H1 (cell line): ENCODE data around the gene C6orf163. TPM values are rescaled to one million over a fixed set of nuclear protein-coding genes. Genes with fewer than 3 reads are reported as not detected.
A peak's percentile ranks its signal among the peaks of the same experiment; 100 is the strongest.

Experiments used
- CTCF ChIA-PET: fragments of 300-600 bp; sonication (Branson Sonifier 250); formaldehyde crosslinking; loops from one replicate; lab custom pipeline; 2021; ENCODE audit not compliant: partially characterized antibody; lab: Charles Lee
- POLR2A ChIA-PET: fragments of 300-600 bp; sonication (Branson Sonifier 250); formaldehyde crosslinking; loops from one replicate; lab custom pipeline; 2021; ENCODE audit warnings: inconsistent platforms; ENCODE audit not compliant: partially characterized antibody; lab: Charles Lee
- DNase-seq, 2 experiments: peaks; one replicate each; pipeline versions ENCODE4 v3.0.0 to v3.0.0-alpha.2; 2010 to 2022; ENCODE audit warnings: low spot score in 2 of 2, low read depth in 1 of 2, mixed read lengths in 1 of 2
- FAIRE-seq: peaks from 2 replicates; lab custom pipeline; 2011; peaks lifted over from hg19 to GRCh38; lab: Jason Lieb, UNC
- H2AFZ ChIP-seq: 2 replicates; pipeline ENCODE4 v1.8.1; 2012; ENCODE audit warnings: low read length, inconsistent platforms
- H2AK5ac ChIP-seq: 2 replicates; pipeline ENCODE4 v1.6.1; 2013; ENCODE audit warnings: low read depth, low read length
- H2BK120ac ChIP-seq: replicated peaks from 2 replicates; pipeline ENCODE3; 2013; ENCODE audit warnings: low read depth, low read length, inconsistent platforms
- H2BK12ac ChIP-seq: 2 replicates; pipeline ENCODE4 v1.6.1; 2013; ENCODE audit warnings: low read depth, low read length
- H2BK15ac ChIP-seq: 2 replicates; pipeline ENCODE4 v1.6.1; 2013; ENCODE audit warnings: low read length
- H2BK20ac ChIP-seq: 2 replicates; pipeline ENCODE4 v1.6.1; 2013; ENCODE audit warnings: low read length
- H2BK5ac ChIP-seq: 2 replicates; pipeline ENCODE4 v1.6.1; 2013; ENCODE audit warnings: low read depth, low read length
- H3K14ac ChIP-seq: 2 replicates; pipeline ENCODE4 v1.6.1; 2013; ENCODE audit warnings: inconsistent platforms; ENCODE audit not compliant: insufficient read length
- H3K18ac ChIP-seq: 2 replicates; pipeline ENCODE4 v1.6.1; 2013; ENCODE audit warnings: low read length; ENCODE audit errors: extremely low read depth
- H3K23ac ChIP-seq: 2 replicates; pipeline ENCODE4 v1.6.1; 2013; ENCODE audit warnings: inconsistent platforms; ENCODE audit not compliant: insufficient read length
- H3K23me2 ChIP-seq: 2 replicates; pipeline ENCODE4 v1.6.1; 2013; ENCODE audit warnings: low read depth, low read length
- H3K27ac ChIP-seq: 2 replicates; pipeline ENCODE4 v1.6.1; 2011; ENCODE audit warnings: low read depth, low read length, inconsistent platforms
- H3K27me3 ChIP-seq, 4 experiments: replicated peaks in 1 of 4; 1 replicate in 1 of 4; 2 replicates in 3 of 4; pipeline versions ENCODE4 v1.6.1 to v1.8.1; 2011 to 2013; ENCODE audit warnings: low read length in 3 of 4, mild to moderate bottlenecking in 3 of 4, inconsistent platforms in 2 of 4, mixed read lengths in 2 of 4, moderate library complexity in 1 of 4; ENCODE audit not compliant: control insufficient read depth in 3 of 4, insufficient read depth in 3 of 4; ENCODE audit errors: extremely low read depth in 1 of 4
- H3K36me3 ChIP-seq, 4 experiments: 2 replicates each; pipeline versions ENCODE4 v1.6.1 to v1.8.1; 2011 to 2013; ENCODE audit warnings: mild to moderate bottlenecking in 4 of 4, low read length in 3 of 4, moderate library complexity in 2 of 4, control low read depth in 1 of 4, inconsistent platforms in 1 of 4; ENCODE audit not compliant: insufficient read depth in 4 of 4, control insufficient read depth in 2 of 4
- H3K4ac ChIP-seq: replicated peaks from 2 replicates; pipeline ENCODE3; 2013; ENCODE audit warnings: low read length, low read depth, mixed read lengths, inconsistent platforms; ENCODE audit not compliant: insufficient read length
- H3K4me1 ChIP-seq, 4 experiments: replicated peaks in 1 of 4; 1 replicate in 1 of 4; 2 replicates in 3 of 4; pipeline versions ENCODE4 v1.6.1 to v1.8.1; 2011 to 2013; ENCODE audit warnings: low read length in 3 of 4, inconsistent platforms in 2 of 4, mixed read lengths in 1 of 4; ENCODE audit not compliant: insufficient read depth in 4 of 4, control insufficient read depth in 3 of 4
- H3K4me2 ChIP-seq, 2 experiments: 2 replicates each; pipeline versions ENCODE4 v1.6.1 to v1.8.1; 2011 to 2013; ENCODE audit warnings: low read depth in 2 of 2, low read length in 2 of 2, control low read depth in 1 of 2, inconsistent platforms in 1 of 2, mild to moderate bottlenecking in 1 of 2; ENCODE audit not compliant: insufficient read depth in 1 of 2
- H3K4me3 ChIP-seq, 4 experiments: fragments of 200-600, 300-600 bp in 1 of 4; sonication (generic), shearing (Covaris generic), sonication (Bioruptor Twin) in 1 of 4; 2 replicates each; pipeline versions ENCODE4 v1.5.1 to v1.8.1; 2011 to 2016; ENCODE audit warnings: low read length in 4 of 4, low read depth in 3 of 4, control low read depth in 2 of 4, inconsistent platforms in 2 of 4, mild to moderate bottlenecking in 2 of 4, mixed read lengths in 1 of 4, moderate library complexity in 1 of 4; ENCODE audit not compliant: insufficient read depth in 2 of 4; ENCODE audit errors: extremely low read depth in 1 of 4
- H3K56ac ChIP-seq: replicated peaks from 2 replicates; pipeline ENCODE3; 2013; ENCODE audit warnings: low read depth, mild to moderate bottlenecking, mixed read lengths, low read length, inconsistent platforms; ENCODE audit not compliant: insufficient read length
- H3K79me1 ChIP-seq: 2 replicates; pipeline ENCODE4 v1.6.1; 2013; ENCODE audit warnings: low read depth, low read length, control low read depth
- H3K79me2 ChIP-seq, 2 experiments: 2 replicates each; pipeline versions ENCODE4 v1.6.1 to v1.8.1; 2012 to 2013; ENCODE audit warnings: low read length in 2 of 2, mild to moderate bottlenecking in 2 of 2, inconsistent platforms in 1 of 2; ENCODE audit not compliant: insufficient read depth in 2 of 2, control insufficient read depth in 1 of 2
- H3K9ac ChIP-seq, 4 experiments: replicated peaks in 1 of 4; 1 replicate in 1 of 4; 2 replicates in 3 of 4; pipeline versions ENCODE4 v1.6.1 to v1.8.1; 2011 to 2013; ENCODE audit warnings: low read depth in 3 of 4, low read length in 3 of 4, control low read depth in 2 of 4, mild to moderate bottlenecking in 2 of 4, moderate library complexity in 2 of 4, inconsistent platforms in 1 of 4; ENCODE audit errors: extremely low read depth in 1 of 4
- H3K9me3 ChIP-seq, 2 experiments: 2 replicates each; pipeline versions ENCODE4 v1.6.1 to v1.8.1; 2012 to 2013; ENCODE audit warnings: mild to moderate bottlenecking in 2 of 2, moderate library complexity in 2 of 2, control low read depth in 1 of 2, inconsistent platforms in 1 of 2, low read depth in 1 of 2, low read length in 1 of 2, mixed read lengths in 1 of 2; ENCODE audit not compliant: insufficient read depth in 2 of 2
- H4K20me1 ChIP-seq, 2 experiments: replicated peaks in 1 of 2; 2 replicates each; pipeline versions ENCODE3 to v1.8.1; 2011 to 2013; ENCODE audit warnings: inconsistent platforms in 2 of 2, low read length in 2 of 2, mild to moderate bottlenecking in 1 of 2; ENCODE audit not compliant: insufficient read depth in 2 of 2, control insufficient read depth in 1 of 2
- H4K5ac ChIP-seq: 2 replicates; pipeline ENCODE4 v1.6.1; 2013; ENCODE audit warnings: low read length, low read depth, mixed read lengths, inconsistent platforms; ENCODE audit not compliant: insufficient read length
- H4K8ac ChIP-seq: 2 replicates; pipeline ENCODE4 v1.8.0; 2013; ENCODE audit warnings: mild to moderate bottlenecking, moderate library complexity, low read length, inconsistent platforms; ENCODE audit not compliant: insufficient read depth; ENCODE audit errors: extremely low read depth
- H4K91ac ChIP-seq: replicated peaks from 2 replicates; pipeline ENCODE3; 2013; ENCODE audit warnings: low read length, mixed read lengths, inconsistent platforms; ENCODE audit not compliant: insufficient read length
- POU5F1 ChIP-seq: IDR thresholded peaks from 2 replicates; pipeline ENCODE4 v1.6.1; 2011; ENCODE audit warnings: low read depth, mild to moderate bottlenecking, low read length, moderate library complexity
- TBP ChIP-seq: IDR thresholded peaks from 2 replicates; pipeline ENCODE4 v1.6.1; 2011; ENCODE audit warnings: low read depth, low read length, improper control_type of control experiment
- WGBS, 2 experiments: shearing (Covaris generic) in 1 of 2; methylation state at CpG; one replicate each; pipeline versions ENCODE4 v1.1.6 to v1.1.7; 2013 to 2015; ENCODE audit warnings: low lambda C conversion rate in 2 of 2, mixed read lengths in 2 of 2, inconsistent platforms in 1 of 2, low coverage in 1 of 2, missing lambda C conversion rate in 1 of 2; ENCODE audit not compliant: insufficient replicate concordance in 2 of 2, insufficient coverage in 1 of 2, insufficient read length in 1 of 2; ENCODE audit errors: extremely low coverage in 1 of 2, missing lambda C conversion rate in 1 of 2; 5-methylcytosine and 5-hydroxymethylcytosine counted together
- polyA plus RNA-seq, 7 experiments: library from polyadenylated mRNA; depleted of rRNA in 3 of 7; stranded (reverse) in 5 of 7; unstranded in 2 of 7; fragments of >200 nt in 5 of 7; fragments of 200-250 nt in 2 of 7; gene quantifications; 1 replicate in 5 of 7; 2 replicates in 1 of 7; 4 replicates in 1 of 7; pipeline versions ENCODE4 v1.2.1 to v1.2.3, GENCODE V29; 2011 to 2013; ENCODE audit warnings: missing spikeins in 2 of 7, mixed read lengths in 2 of 7
- total RNA-seq: library from RNA; stranded (reverse); fragmentation: NEBNext Ultra II Directional; extraction: Animal tissue kit (Norgen Biotek cat#: 25700); gene quantifications from 2 replicates; pipeline ENCODE4 v1.2.1, GENCODE V29; 2021

The C6orf163 gene
- total and polyA plus RNA-seq, 2 of the 8 experiments (the other 6 are each of a cell fraction or from before 2014, with no cell fraction given): 0.36 to 1.5 TPM

GRCh38 chr6:87408721-87409155 is 64.1 kb downstream of the C6orf163 start:
- H2BK12ac ChIP-seq: no peak overlapping the region
- H2BK5ac ChIP-seq: no peak overlapping the region; the same call in 1 of the 2 replicates
- POLR2A ChIA-PET: interaction anchor here (0.7 to 1.2 kb wide), 4 partner anchors 9 to 218 kb away, joined by 3 to 4 read pairs (median 4); no protein-coding TSS in a partner anchor
- H3K79me2 ChIP-seq: no peaks in the 10 kb centered on the region
- H3K79me1 ChIP-seq: no peaks in the 10 kb centered on the region
- no peak overlapping the region for H2BK15ac ChIP-seq
- no peaks in the 10 kb centered on the region for H3K36me3 ChIP-seq
- no peak overlapping the region for H2BK20ac ChIP-seq
- peak overlapping the region; percentile 58 to 95 (median 64); a peak in 7 of 8 replicates for H3K4me3 ChIP-seq
- H4K91ac ChIP-seq: peak overlapping the region; percentile 18
- no peak overlapping the region for H2AK5ac ChIP-seq
- H3K9me3 ChIP-seq: no peaks in the 10 kb centered on the region
- 59% methylated on average over 5 of the region's 5 CpGs; no CpG with 5 or more reads in 1 of the 2 experiments for WGBS, 2 experiments
- H3K14ac ChIP-seq: no peak overlapping the region
- H3K18ac ChIP-seq: no peak overlapping the region; the same call in 1 of the 2 replicates
- CTCF ChIA-PET: interaction anchor here (1.1 to 1.6 kb wide), 3 partner anchors 11 to 27 kb away, joined by 3 to 6 read pairs (median 3); no protein-coding TSS in a partner anchor
- H3K9ac ChIP-seq: peak overlapping the region; percentile 40 to 90 (median 58)
- H3K23me2 ChIP-seq: no peaks in the 10 kb centered on the region; the same call in 1 of the 2 replicates
- H4K20me1 ChIP-seq: no peaks in the 10 kb centered on the region
- peak overlapping the region; percentile 74 to 85 for H3K4me2 ChIP-seq
- H3K27ac ChIP-seq: peak overlapping the region; percentile 44; the same call in 1 of the 2 replicates
- no peak overlapping the region; the same call in 1 of the 2 replicates for H4K8ac ChIP-seq
- H2AFZ ChIP-seq: peak overlapping the region; percentile 100
- DNase-seq (no peak), FAIRE-seq (no peak)
- no peak overlapping the region for H3K23ac ChIP-seq
- H3K4ac ChIP-seq: no peak overlapping the region
- H3K4me1 ChIP-seq: no peaks in the 10 kb centered on the region
- H3K27me3 ChIP-seq: no peaks in the 10 kb centered on the region
- no peak overlapping the region for H3K56ac ChIP-seq
- H2BK120ac ChIP-seq: no peak overlapping the region
- H4K5ac ChIP-seq: peak overlapping the region; percentile 31
- TF ChIP-seq POU5F1: no peak
- no peak for TF ChIP-seq TBP
